H9 (cell line): Measurements from ENCODE around the gene FBLN2. TPM values are rescaled to one million over a fixed set of nuclear protein-coding genes. Genes with fewer than 3 reads are reported as not detected.

Source experiments
- DNase-seq: peaks from one replicate; pipeline ENCODE4 v3.0.0-alpha.2; 2017
- H2AFZ ChIP-seq: one replicate; pipeline ENCODE4 v1.6.1; 2013; ENCODE audit warnings: mild to moderate bottlenecking, low read length, control low read depth, moderate library complexity
- H2AK5ac ChIP-seq: 2 replicates; pipeline ENCODE4 v1.6.1; 2013; ENCODE audit warnings: low read length, control low read depth, mixed read lengths; ENCODE audit not compliant: insufficient read length
- H2BK120ac ChIP-seq: one replicate; pipeline ENCODE4 v1.6.1; 2013; ENCODE audit warnings: low read depth, mild to moderate bottlenecking, low read length, control low read depth, inconsistent platforms; ENCODE audit not compliant: poor library complexity, severe bottlenecking
- H2BK12ac ChIP-seq: 2 replicates; pipeline ENCODE4 v1.6.1; 2013; ENCODE audit warnings: low read length, control low read depth, mixed read lengths, low read depth; ENCODE audit not compliant: insufficient read length
- H2BK15ac ChIP-seq: 2 replicates; pipeline ENCODE4 v1.6.1; 2013; ENCODE audit warnings: low read depth, low read length, control low read depth
- H2BK20ac ChIP-seq: one replicate; pipeline ENCODE4 v1.6.1; 2013; ENCODE audit warnings: low read depth, mild to moderate bottlenecking, low read length, control low read depth, inconsistent platforms; ENCODE audit not compliant: poor library complexity, severe bottlenecking
- H2BK5ac ChIP-seq: 2 replicates; pipeline ENCODE4 v1.6.1; 2013; ENCODE audit warnings: low read length, control low read depth, mixed read lengths; ENCODE audit not compliant: insufficient read length
- H3K14ac ChIP-seq: 2 replicates; pipeline ENCODE4 v1.6.1; 2013; ENCODE audit warnings: low read length, control low read depth; ENCODE audit not compliant: insufficient read depth
- H3K18ac ChIP-seq: 2 replicates; pipeline ENCODE4 v1.6.1; 2013; ENCODE audit warnings: low read depth, mild to moderate bottlenecking, mixed read lengths, low read length, control low read depth; ENCODE audit not compliant: insufficient read length
- H3K23ac ChIP-seq: 2 replicates; pipeline ENCODE4 v1.6.1; 2013; ENCODE audit warnings: low read length, control low read depth, mixed read lengths, low read depth; ENCODE audit not compliant: insufficient read length
- H3K23me2 ChIP-seq: 2 replicates; pipeline ENCODE4 v1.6.1; 2013; ENCODE audit warnings: low read depth, mild to moderate bottlenecking, mixed read lengths, low read length, control low read depth; ENCODE audit not compliant: insufficient read length, poor library complexity, severe bottlenecking
- H3K27ac ChIP-seq: 2 replicates; pipeline ENCODE4 v1.5.1; 2013; ENCODE audit warnings: low read length, control low read depth, mixed read lengths, low read depth; ENCODE audit not compliant: insufficient read length
- H3K27me3 ChIP-seq: 2 replicates; pipeline ENCODE4 v1.6.1; 2013; ENCODE audit warnings: low read length, control low read depth, inconsistent platforms; ENCODE audit not compliant: insufficient read depth
- H3K4ac ChIP-seq: 2 replicates; pipeline ENCODE4 v1.6.1; 2013; ENCODE audit warnings: low read depth, mild to moderate bottlenecking, control low read depth, inconsistent platforms, low read length, moderate library complexity
- H3K4me1 ChIP-seq: 2 replicates; pipeline ENCODE4 v1.6.1; 2013; ENCODE audit warnings: low read length, control low read depth, inconsistent platforms; ENCODE audit not compliant: insufficient read depth
- H3K4me2 ChIP-seq: 2 replicates; pipeline ENCODE4 v1.6.1; 2013; ENCODE audit warnings: low read length, control low read depth, mixed read lengths; ENCODE audit not compliant: insufficient read length, insufficient read depth
- H3K56ac ChIP-seq: 2 replicates; pipeline ENCODE4 v1.6.1; 2013; ENCODE audit warnings: low read depth, mild to moderate bottlenecking, mixed read lengths, low read length, control low read depth; ENCODE audit not compliant: insufficient read length
- H3K79me1 ChIP-seq: 2 replicates; pipeline ENCODE4 v1.6.1; 2013; ENCODE audit warnings: low read depth, mild to moderate bottlenecking, moderate library complexity, low read length, control low read depth, inconsistent platforms; ENCODE audit not compliant: insufficient read depth, poor library complexity, severe bottlenecking
- H3K79me2 ChIP-seq: 2 replicates; pipeline ENCODE4 v1.6.1; 2013; ENCODE audit warnings: low read length, control low read depth, inconsistent platforms; ENCODE audit not compliant: insufficient read depth
- H3K9ac ChIP-seq: 2 replicates; pipeline ENCODE4 v1.6.1; 2013; ENCODE audit warnings: low read length, control low read depth, mixed read lengths; ENCODE audit not compliant: insufficient read length; ENCODE audit errors: extremely low read depth
- H3K9me3 ChIP-seq: one replicate; pipeline ENCODE4 v1.6.1; 2013; ENCODE audit warnings: low read depth, low read length, inconsistent platforms; ENCODE audit not compliant: control insufficient read depth
- H3T11ph ChIP-seq: one replicate; pipeline ENCODE4 v1.6.1; 2013; ENCODE audit warnings: mild to moderate bottlenecking, low read length, control low read depth, inconsistent platforms
- H4K20me1 ChIP-seq: one replicate; pipeline ENCODE4 v1.6.1; 2013; ENCODE audit not compliant: control insufficient read depth, insufficient read length, insufficient read depth
- H4K5ac ChIP-seq: 2 replicates; pipeline ENCODE4 v1.6.1; 2013; ENCODE audit warnings: low read depth, mild to moderate bottlenecking, mixed read lengths, low read length, control low read depth; ENCODE audit not compliant: insufficient read length
- H4K8ac ChIP-seq: replicated peaks from 2 replicates; pipeline ENCODE4 v1.6.1; 2013; ENCODE audit warnings: low read length, control low read depth, mixed read lengths, low read depth; ENCODE audit not compliant: insufficient read length
- H4K91ac ChIP-seq: 2 replicates; pipeline ENCODE4 v1.6.1; 2013; ENCODE audit warnings: low read depth, mild to moderate bottlenecking, moderate library complexity, mixed read lengths, low read length, control low read depth; ENCODE audit not compliant: insufficient read length
- H3K27ac Mint-ChIP-seq, 3 experiments: 2 replicates in 2 of 3; 3 replicates in 1 of 3; pipeline ENCODE4 v1.8.0; 2020 to 2021; ENCODE audit warnings: mixed read lengths in 3 of 3, mild to moderate bottlenecking in 1 of 3, moderate library complexity in 1 of 3
- H3K27me3 Mint-ChIP-seq: 2 replicates; pipeline ENCODE4 v1.8.0; 2021; ENCODE audit warnings: low read depth, mild to moderate bottlenecking, moderate library complexity, mixed read lengths
- H3K36me3 Mint-ChIP-seq, 3 experiments: 2 replicates in 2 of 3; 3 replicates in 1 of 3; pipeline ENCODE4 v1.8.0; 2020 to 2021; ENCODE audit warnings: low read depth in 3 of 3, mixed read lengths in 3 of 3; ENCODE audit not compliant: insufficient read depth in 1 of 3
- H3K4me1 Mint-ChIP-seq, 2 experiments: 2 replicates each; pipeline ENCODE4 v1.8.0; 2020; ENCODE audit warnings: mixed read lengths in 2 of 2
- H3K4me3 Mint-ChIP-seq, 2 experiments: 2 replicates in 1 of 2; 3 replicates in 1 of 2; pipeline ENCODE4 v1.8.0; 2020 to 2021; ENCODE audit warnings: mild to moderate bottlenecking in 2 of 2, mixed read lengths in 2 of 2, moderate library complexity in 1 of 2
- H3K9me3 Mint-ChIP-seq, 2 experiments: 2 replicates in 1 of 2; 3 replicates in 1 of 2; pipeline ENCODE4 v1.8.0; 2020; ENCODE audit warnings: mild to moderate bottlenecking in 2 of 2, mixed read lengths in 2 of 2, moderate library complexity in 1 of 2
- CTCF ChIP-seq: fragments of 200-600 bp; sonication (generic); conservative IDR thresholded peaks from 3 replicates; pipeline ENCODE4 v1.8.0; 2021; ENCODE audit warnings: antibody characterized with exemption, mild to moderate bottlenecking
- whole genome bisulfite sequencing: extraction: QIAGEN DNeasy Blood & Tissue Kit; methylation state at CpG from one replicate; pipeline ENCODE4 v1.1.7; 2013; ENCODE audit warnings: missing lambda C conversion rate, low lambda C conversion rate, mixed read lengths; ENCODE audit not compliant: insufficient read length; ENCODE audit errors: extremely low coverage; 5-methylcytosine and 5-hydroxymethylcytosine counted together
- total RNA-seq: library from RNA; stranded (reverse); gene quantifications from 2 replicates; pipeline ENCODE4 v1.2.1, GENCODE V29; 2021

FBLN2 gene
- total RNA-seq, 1 experiment from 2014 or later = 11.8 TPM

- WGBS = no CpG with 5 or more reads among the region's 9 CpGs
- Histone ChIP-seq H2BK120ac (no peak overlapping the region), H3K18ac (no peak overlapping the region), H3K14ac (no peak overlapping the region), H3K9me3 (no peaks in the 10 kb centered on the region), H3K79me2 (no peaks in the 10 kb centered on the region), H3K27me3 (no peaks in the 10 kb centered on the region), H2BK15ac (no peak overlapping the region), H4K8ac (no peak overlapping the region), H3K27ac (no peak overlapping the region), H2BK5ac (no peak overlapping the region), H2BK12ac (no peak overlapping the region), H2BK20ac (no peak overlapping the region), H3K4me2 (no peak overlapping the region), H3K23ac (no peak overlapping the region), H4K20me1 (no peaks in the 10 kb centered on the region), H3K79me1 (no peaks in the 10 kb centered on the region), H3K4me1 (no peaks in the 10 kb centered on the region), H3K23me2 (no peaks in the 10 kb centered on the region), H2AK5ac (no peak overlapping the region), H2AFZ (no peak overlapping the region), H3K56ac (no peak overlapping the region), H4K5ac (no peak overlapping the region), H3T11ph (no peak overlapping the region), H4K91ac (no peak overlapping the region), H3K9ac (no peak overlapping the region), H3K4ac (no peak overlapping the region)
- Mint-ChIP-seq H3K4me3 (no peak overlapping the region), H3K36me3 (no peaks in the 10 kb centered on the region), H3K4me1 (peaks cover 22 to 23% of the 10 kb centered on the region in 2 experiments), H3K27me3 (peaks cover 10% of the 10 kb centered on the region), H3K27ac (no peak overlapping the region), H3K9me3 (no peaks in the 10 kb centered on the region)
- no peak for DNase-seq
- TF ChIP-seq CTCF = no peak
Measured at GRCh38 chr3:13561376-13561775, 12.5 kb downstream of the FBLN2 start.
